NCI-H345 treated with DMSO at 0.1 percent for 48 hours (cell line): Measurements from ENCODE around the gene SMC3.
"Not testable (repeated sequence)": the region's sequence is repeated elsewhere in the genome, so short reads cannot be mapped to it uniquely, and the experiment has no call there.

Source experiments
- DNase-seq: peaks from one replicate; lab custom pipeline; 2025; ENCODE audit not compliant: unreplicated experiment; lab: John Stamatoyannopoulos, UW

SMC3 gene

GRCh38 chr10:110619514-110620397, 52.3 kb downstream of the SMC3 start:
- peak; percentile 13 for DNase-seq

- DNase-seq = no peak
Measured at GRCh38 chr10:110620398-110620719, 52.9 kb downstream of the SMC3 start.

- DNase-seq = not testable (repeated sequence)
Measured at GRCh38 chr10:110623316-110623715, 55.8 kb downstream of the SMC3 start.

- DNase-seq = no peak
Measured at GRCh38 chr10:110625356-110625894, 57.9 kb downstream of the SMC3 start.

- DNase-seq = no peak
Measured at GRCh38 chr10:110625951-110626855, 58.7 kb downstream of the SMC3 start.

GRCh38 chr10:110628161-110628560, 60.7 kb downstream of the SMC3 start:
- no peak for DNase-seq

GRCh38 chr10:110629680-110630191, 62.2 kb downstream of the SMC3 start:
- peak; percentile 89 for DNase-seq

GRCh38 chr10:110631934-110632333, 64.4 kb downstream of the SMC3 start:
- DNase-seq = no peak

GRCh38 chr10:110632591-110633215, 65.2 kb downstream of the SMC3 start:
- no peak for DNase-seq

GRCh38 chr10:110634527-110635209, 67.2 kb downstream of the SMC3 start:
- DNase-seq = peak; percentile 18

GRCh38 chr10:110636572-110636931, 69.1 kb downstream of the SMC3 start:
- no peak for DNase-seq

- no peak for DNase-seq
Measured at GRCh38 chr10:110636932-110637557, 69.5 kb downstream of the SMC3 start.

GRCh38 chr10:110637558-110638053, 70.1 kb downstream of the SMC3 start:
- no peak for DNase-seq

- no peak for DNase-seq
Measured at GRCh38 chr10:110638319-110638718, 70.8 kb downstream of the SMC3 start.

- not testable (repeated sequence) for DNase-seq
Measured at GRCh38 chr10:110639046-110639445, 71.6 kb downstream of the SMC3 start.

GRCh38 chr10:110639858-110640257, 72.4 kb downstream of the SMC3 start:
- not testable (repeated sequence) for DNase-seq

- no peak for DNase-seq
Measured at GRCh38 chr10:110641256-110641655, 73.8 kb downstream of the SMC3 start.

- no peak for DNase-seq
Measured at GRCh38 chr10:110642204-110643034, 74.9 kb downstream of the SMC3 start.
